Hippocampal formation (tissue), 2 donors: Measurements from ENCODE around the gene GSN.

Experiments used
- DNase-seq, 2 donors: peaks; one replicate each; lab custom pipeline; 2025; lab: John Stamatoyannopoulos, UW

Gene GSN

GRCh38 chr9:121267689-121268597 lies at the start of gene GSN:
Gene GSN, plus strand, starts transcription at chr9:121268162. Its CDS starts 33,810 bp downstream, at chr9:121301972.
- peak; percentile 69 to 89 for DNase-seq

- DNase-seq, result no peak
Observed at GRCh38 chr9:121218357-121219027, 49.5 kb upstream of the GSN start.

- no peak for DNase-seq
Observed at GRCh38 chr9:121219530-121219929, 48.4 kb upstream of the GSN start.

- DNase-seq, result no peak
Observed at GRCh38 chr9:121220996-121221663, 46.8 kb upstream of the GSN start.

GRCh38 chr9:121221664-121222055 lies 46.3 kb upstream of the GSN start:
- DNase-seq, result no peak

GRCh38 chr9:121222524-121223171 lies 45.3 kb upstream of the GSN start:
- peak in 1 of 2 donors; percentile 15 for DNase-seq

GRCh38 chr9:121225240-121225639 lies 42.7 kb upstream of the GSN start:
- DNase-seq, result no peak

GRCh38 chr9:121226175-121226574 lies 41.8 kb upstream of the GSN start:
- DNase-seq, result no peak

GRCh38 chr9:121227862-121228261 lies 40.1 kb upstream of the GSN start:
- DNase-seq, result no peak

- no peak for DNase-seq
Observed at GRCh38 chr9:121230256-121230655, 37.7 kb upstream of the GSN start.

GRCh38 chr9:121232251-121232650 lies 35.7 kb upstream of the GSN start:
- DNase-seq, result no peak

- no peak for DNase-seq
Observed at GRCh38 chr9:121233906-121234831, 33.8 kb upstream of the GSN start.

- DNase-seq, result no peak
Observed at GRCh38 chr9:121234832-121235161, 33.2 kb upstream of the GSN start.

GRCh38 chr9:121235512-121235911 lies 32.5 kb upstream of the GSN start:
- no peak for DNase-seq

- no peak for DNase-seq
Observed at GRCh38 chr9:121237916-121238315, 30.0 kb upstream of the GSN start.

GRCh38 chr9:121239071-121239470 lies 28.9 kb upstream of the GSN start:
- DNase-seq, result no peak

- no peak for DNase-seq
Observed at GRCh38 chr9:121239851-121240250, 28.1 kb upstream of the GSN start.

GRCh38 chr9:121240472-121241135 lies 27.4 kb upstream of the GSN start:
- no peak for DNase-seq

- DNase-seq, result no peak
Observed at GRCh38 chr9:121242219-121242958, 25.6 kb upstream of the GSN start.

GRCh38 chr9:121242959-121243346 lies 25.0 kb upstream of the GSN start:
- DNase-seq, result no peak
